HFFc6 (cell line): Measurements from ENCODE around the gene ZNF277. TPM values are rescaled to one million over a fixed set of nuclear protein-coding genes. Genes with fewer than 3 reads are reported as not detected.
A peak's percentile ranks its signal among the peaks of the same experiment; 100 is the strongest.

Source experiments
- DNase-seq: peaks from one replicate; pipeline ENCODE4 v3.0.0-alpha.2; 2018
- H3K27ac Mint-ChIP-seq: 2 replicates; pipeline ENCODE4 v1.8.0; 2020; ENCODE audit warnings: mild to moderate bottlenecking, mixed read lengths
- H3K27me3 Mint-ChIP-seq: 2 replicates; pipeline ENCODE4 v1.8.0; 2021; ENCODE audit warnings: mild to moderate bottlenecking, moderate library complexity, mixed read lengths; ENCODE audit not compliant: insufficient read depth
- H3K36me3 Mint-ChIP-seq: 2 replicates; pipeline ENCODE4 v1.8.0; 2021; ENCODE audit warnings: low read depth, mixed read lengths
- H3K4me1 Mint-ChIP-seq: 2 replicates; pipeline ENCODE4 v1.8.0; 2020; ENCODE audit warnings: low read depth, mixed read lengths
- H3K4me3 Mint-ChIP-seq: 2 replicates; pipeline ENCODE4 v1.8.0; 2020; ENCODE audit warnings: mild to moderate bottlenecking, moderate library complexity, mixed read lengths
- H3K9me3 Mint-ChIP-seq: 2 replicates; pipeline ENCODE4 v1.8.0; 2020; ENCODE audit warnings: mild to moderate bottlenecking, mixed read lengths
- CTCF ChIP-seq: fragments of 200-600 bp; sonication (generic); IDR thresholded peaks from 2 replicates; pipeline ENCODE4 v1.5.0; 2021; ENCODE audit warnings: antibody characterized with exemption, mild to moderate bottlenecking
- total RNA-seq, 6 experiments: library from RNA; stranded (reverse); fragmentation: NEBNext Ultra II Directional; extraction: Animal tissue kit (Norgen Biotek cat#: 25700); gene quantifications; 2 replicates in 1 of 6; 3 replicates in 5 of 6; pipeline ENCODE4 v1.2.3, GENCODE V29; 2021

The ZNF277 gene
- total RNA-seq, 6 experiments from 2014 or later = 9.5 to 14.6 (median 13.5) TPM

GRCh38 chr7:112372101-112372500, 165.6 kb downstream of the ZNF277 start:
- peaks cover 10% of the 10 kb centered on the region for H3K27me3 Mint-ChIP-seq
- H3K27ac Mint-ChIP-seq = no peak overlapping the region
- no peak overlapping the region for H3K4me3 Mint-ChIP-seq
- DNase-seq = no peak
- no peak for TF ChIP-seq CTCF
- no peaks in the 10 kb centered on the region for H3K4me1 Mint-ChIP-seq
- no peaks in the 10 kb centered on the region for H3K36me3 Mint-ChIP-seq
- H3K9me3 Mint-ChIP-seq = no peaks in the 10 kb centered on the region

- H3K27ac Mint-ChIP-seq = no peak overlapping the region
- DNase-seq = no peak
- no peaks in the 10 kb centered on the region for H3K36me3 Mint-ChIP-seq
- H3K4me1 Mint-ChIP-seq = peaks cover 7% of the 10 kb centered on the region
- no peak overlapping the region for H3K4me3 Mint-ChIP-seq
- no peak for TF ChIP-seq CTCF
- no peaks in the 10 kb centered on the region for H3K9me3 Mint-ChIP-seq
- peaks cover 4% of the 10 kb centered on the region; the same call in 1 of the 2 replicates for H3K27me3 Mint-ChIP-seq
Observed at GRCh38 chr7:112377593-112377992, 171.1 kb downstream of the ZNF277 start.

- H3K4me1 Mint-ChIP-seq = peaks cover 15% of the 10 kb centered on the region
- no peak overlapping the region for H3K27ac Mint-ChIP-seq
- no peak for TF ChIP-seq CTCF
- H3K27me3 Mint-ChIP-seq = peaks cover 10% of the 10 kb centered on the region
- no peaks in the 10 kb centered on the region for H3K9me3 Mint-ChIP-seq
- H3K4me3 Mint-ChIP-seq = no peak overlapping the region
- no peaks in the 10 kb centered on the region for H3K36me3 Mint-ChIP-seq
- DNase-seq = no peak
Observed at GRCh38 chr7:112381311-112382091, 175.0 kb downstream of the ZNF277 start.

GRCh38 chr7:112383671-112384417, 177.3 kb downstream of the ZNF277 start:
- Mint-ChIP-seq H3K4me1 (peaks cover 15% of the 10 kb centered on the region), H3K9me3 (no peaks in the 10 kb centered on the region), H3K27me3 (peaks cover 10% of the 10 kb centered on the region), H3K27ac (no peak overlapping the region), H3K4me3 (no peak overlapping the region), H3K36me3 (no peaks in the 10 kb centered on the region)
- peak; percentile 25; the same call in 1 of the 2 replicates for TF ChIP-seq CTCF
- no peak for DNase-seq

GRCh38 chr7:112385516-112385915, 179.0 kb downstream of the ZNF277 start:
- TF ChIP-seq CTCF = no peak
- H3K4me3 Mint-ChIP-seq = no peak overlapping the region
- H3K36me3 Mint-ChIP-seq = no peaks in the 10 kb centered on the region
- H3K27me3 Mint-ChIP-seq = peaks cover 10% of the 10 kb centered on the region
- no peak overlapping the region for H3K27ac Mint-ChIP-seq
- DNase-seq = no peak
- no peaks in the 10 kb centered on the region for H3K9me3 Mint-ChIP-seq
- H3K4me1 Mint-ChIP-seq = peaks cover 15% of the 10 kb centered on the region
